GM18508 (cell line): ENCODE results near the gene RBM48.
"Not testable (repeated sequence)": the region's sequence is repeated elsewhere in the genome, so short reads cannot be mapped to it uniquely, and the experiment has no call there.

Source experiments
- ATAC-seq: cut with Tn5 transposase; IDR thresholded peaks from one replicate; pipeline ENCODE4 v1.9.1; 2021; ENCODE audit warnings: moderate number of reproducible peaks; ENCODE audit not compliant: insufficient read depth, unreplicated experiment

The RBM48 gene

DNA sequence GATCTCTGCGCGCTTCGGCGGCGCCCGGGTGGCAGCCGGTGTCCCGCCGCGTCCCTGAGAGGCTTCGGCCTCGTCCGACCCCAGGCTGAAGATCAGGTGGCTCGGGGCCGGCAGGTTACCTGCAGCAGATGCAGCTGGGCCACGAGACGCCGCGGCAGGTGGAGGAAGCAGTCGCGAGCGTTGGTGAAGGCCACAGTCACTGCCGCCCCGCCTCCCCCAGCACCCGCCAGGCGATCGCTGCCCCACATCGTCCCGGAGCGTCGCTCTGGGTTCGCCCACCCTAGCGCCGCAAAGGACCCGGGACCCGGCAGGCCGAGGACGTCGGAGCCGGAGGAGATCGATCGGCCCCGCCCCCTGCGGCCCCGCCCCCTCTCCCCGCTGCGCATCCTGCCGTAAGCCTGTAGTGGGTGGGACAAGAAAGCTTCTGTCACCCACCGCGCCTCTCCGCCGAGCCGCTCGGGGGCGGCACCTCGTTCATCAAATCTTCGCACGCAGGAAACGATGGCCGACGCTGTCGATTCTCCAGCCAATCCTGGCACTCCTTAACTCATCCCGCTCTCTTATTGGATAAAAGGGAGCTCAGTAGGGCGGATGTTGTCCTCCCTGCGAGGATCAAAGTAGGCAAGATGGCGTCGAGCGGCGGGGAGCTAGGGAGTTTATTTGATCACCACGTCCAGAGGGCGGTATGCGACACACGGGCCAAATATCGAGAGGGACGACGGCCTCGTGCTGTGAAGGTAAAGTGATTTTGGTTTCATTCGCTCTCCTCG lies at the start of gene RBM48, which contains the start of gene PEX1:
Gene RBM48 (plus strand): TSS at position 608 of the 770 bp plus-strand sequence. CDS start 19 bp downstream, at position 627.
Gene PEX1 (minus strand): TSS at position 333 of the 770 bp plus-strand sequence. CDS start 85 bp downstream, at position 248.
- peak; percentile 97 for ATAC-seq

DNA sequence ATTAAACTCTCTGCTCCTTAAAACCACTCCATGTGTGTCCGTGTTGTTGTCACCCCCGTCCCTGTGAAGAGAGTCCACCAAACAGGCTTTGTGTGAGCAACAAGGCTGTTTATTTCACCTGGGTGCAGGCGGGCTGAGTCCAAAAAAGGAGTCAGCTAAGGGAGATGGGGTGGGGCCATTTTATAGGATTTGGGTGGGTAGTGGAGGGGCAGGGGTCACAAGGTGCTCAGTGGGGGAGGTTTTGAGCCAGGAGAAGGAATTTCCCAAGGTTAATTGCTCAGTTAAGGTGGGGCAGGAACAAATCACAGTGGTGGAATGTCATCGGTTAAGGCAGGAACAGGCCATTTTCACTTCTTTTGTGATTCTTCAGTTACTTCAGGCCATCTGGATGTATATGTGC lies 49.4 kb upstream of the RBM48 start:
- not testable (repeated sequence) for ATAC-seq

DNA sequence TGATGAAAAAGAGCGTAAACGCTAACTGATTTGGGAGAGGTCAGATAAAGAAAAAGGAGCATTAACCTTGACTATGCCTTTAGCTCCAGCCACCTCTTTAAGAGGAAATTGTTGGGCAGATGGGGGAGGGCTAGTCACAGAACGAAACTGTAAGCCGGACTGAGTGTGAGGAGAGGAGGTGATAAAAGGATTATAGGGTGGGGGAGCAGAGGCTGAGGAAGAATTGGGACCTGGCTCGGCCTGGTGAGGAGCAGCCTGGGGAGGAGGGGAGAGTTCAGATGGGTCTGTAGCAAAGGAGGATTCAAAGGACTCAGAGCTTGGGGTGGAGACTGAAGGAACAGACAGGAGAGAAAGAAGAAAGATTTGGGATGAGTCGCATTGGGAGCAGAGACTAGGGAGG lies 45.0 kb upstream of the RBM48 start:
- not testable (repeated sequence) for ATAC-seq

DNA sequence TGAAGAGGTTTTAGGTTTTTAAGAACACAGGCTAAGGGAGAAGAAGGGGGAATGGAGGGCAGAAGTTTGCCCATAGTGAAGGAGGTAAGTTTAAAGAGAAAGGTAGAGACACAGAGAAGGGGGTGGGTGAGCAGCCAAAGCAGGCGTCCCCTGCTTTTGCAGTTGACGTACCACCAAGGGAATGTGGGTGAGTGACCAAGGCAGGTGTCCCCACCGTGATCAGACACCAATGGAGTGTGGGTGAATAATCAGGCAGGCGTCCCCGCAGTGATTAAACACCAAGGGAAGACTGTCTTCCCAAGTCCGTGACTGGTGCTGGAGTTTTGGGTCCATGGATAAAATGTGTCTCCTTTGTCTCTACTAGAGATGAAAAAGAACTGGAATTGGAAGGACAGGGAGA lies 44.4 kb upstream of the RBM48 start:
- not testable (repeated sequence) for ATAC-seq

DNA sequence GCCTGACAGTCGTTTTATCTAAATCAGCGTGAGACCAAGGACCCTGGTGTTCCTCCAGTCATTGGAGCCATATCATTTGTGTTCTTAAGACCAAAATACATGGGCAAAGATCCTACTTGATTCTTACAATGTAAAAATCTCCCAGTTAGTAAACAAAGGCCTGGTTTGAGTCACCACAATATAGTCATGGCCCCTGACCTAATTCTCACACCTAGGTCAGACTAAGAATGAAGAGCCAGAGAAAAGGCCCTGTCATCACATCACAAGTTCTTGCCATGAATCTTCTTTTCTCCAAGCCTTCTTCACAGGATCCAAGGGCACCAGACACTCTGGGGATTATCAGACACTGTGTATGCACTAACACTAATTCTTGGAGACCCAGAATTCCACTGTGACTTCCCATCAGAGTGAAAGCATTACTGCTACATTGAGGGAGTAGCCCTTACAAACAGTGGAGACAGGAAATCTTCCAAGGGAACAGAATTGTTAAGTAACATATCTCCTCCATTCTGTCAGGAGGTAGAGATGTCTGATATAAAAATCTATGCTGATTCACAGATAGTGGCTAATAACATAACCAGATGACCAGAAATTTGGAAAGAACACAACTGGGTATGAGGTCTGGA lies 43.2 kb upstream of the RBM48 start:
- no peak for ATAC-seq

DNA sequence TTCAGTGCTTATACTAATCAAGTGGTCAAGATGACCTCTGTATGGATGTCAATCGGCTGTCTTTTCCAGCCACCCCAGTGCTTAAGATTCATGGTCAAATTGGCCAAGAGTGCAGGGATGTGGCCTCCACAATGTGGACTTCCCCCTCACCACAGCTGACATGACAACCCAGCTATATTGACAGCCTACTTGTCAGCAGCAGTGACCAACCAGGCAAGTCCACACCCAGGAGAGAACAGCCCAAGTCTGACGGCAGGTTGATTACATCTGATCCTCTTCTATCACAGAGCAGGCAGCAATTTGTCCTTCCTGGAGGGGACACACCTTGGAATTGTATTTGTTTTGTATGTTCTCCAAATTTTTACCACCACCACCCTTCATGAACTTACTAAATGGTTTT lies 42.6 kb upstream of the RBM48 start:
- no peak for ATAC-seq

DNA sequence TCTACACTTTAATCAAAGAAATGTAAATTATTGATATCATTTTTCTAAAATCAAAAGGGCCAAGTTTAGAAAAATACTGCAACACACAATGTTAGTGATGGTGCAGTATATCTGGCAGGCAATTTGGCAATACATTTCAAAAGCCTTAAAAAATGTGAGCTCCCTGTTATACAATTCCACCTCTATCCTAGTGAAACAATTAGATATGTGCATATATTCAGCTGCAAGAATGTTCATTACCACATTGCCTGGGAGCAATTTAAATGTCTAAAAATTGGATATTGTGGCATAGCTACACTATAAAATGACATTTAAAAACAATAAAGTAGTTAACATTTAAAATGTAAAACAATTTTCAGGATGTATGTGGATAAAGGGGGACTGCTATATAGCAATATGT lies 40.8 kb upstream of the RBM48 start:
- no peak for ATAC-seq

DNA sequence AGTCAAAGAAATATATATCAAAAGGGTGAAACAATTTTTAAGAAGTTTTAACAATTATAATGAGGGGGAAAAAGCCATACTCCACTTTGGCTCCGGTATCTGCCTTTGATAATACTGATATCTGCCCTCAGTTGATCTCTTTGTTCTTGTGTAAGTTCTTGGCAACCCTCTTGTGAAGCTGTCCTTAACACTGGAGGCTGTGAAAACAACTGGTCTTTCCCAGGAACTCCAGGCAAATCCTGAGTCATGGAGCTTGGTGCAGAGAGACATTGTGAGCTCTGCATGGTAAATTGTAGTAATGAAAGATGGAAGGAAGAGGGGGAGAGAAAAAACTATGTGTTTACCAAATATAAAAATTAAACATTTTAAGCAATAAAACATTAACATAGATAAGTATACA lies 39.0 kb upstream of the RBM48 start:
- ATAC-seq: no peak

DNA sequence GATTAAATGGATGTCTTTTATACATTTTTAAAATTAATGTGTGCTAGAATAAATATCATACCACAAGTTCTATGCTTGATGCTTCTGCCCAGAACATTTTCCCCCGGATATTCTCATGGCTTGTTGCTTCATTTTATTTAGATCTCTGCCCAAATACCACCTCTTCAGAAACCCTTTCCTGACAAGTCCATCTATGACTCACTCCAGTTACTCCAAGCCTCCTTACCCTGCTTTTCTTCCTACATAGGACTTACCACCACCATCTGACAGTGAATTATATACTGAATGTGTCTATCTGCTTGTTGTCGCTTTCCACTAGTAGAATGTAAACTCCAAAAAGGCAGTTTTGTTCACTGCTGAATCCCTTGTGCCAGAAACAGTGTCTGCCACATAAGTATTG lies 31.7 kb upstream of the RBM48 start:
- no peak for ATAC-seq

DNA sequence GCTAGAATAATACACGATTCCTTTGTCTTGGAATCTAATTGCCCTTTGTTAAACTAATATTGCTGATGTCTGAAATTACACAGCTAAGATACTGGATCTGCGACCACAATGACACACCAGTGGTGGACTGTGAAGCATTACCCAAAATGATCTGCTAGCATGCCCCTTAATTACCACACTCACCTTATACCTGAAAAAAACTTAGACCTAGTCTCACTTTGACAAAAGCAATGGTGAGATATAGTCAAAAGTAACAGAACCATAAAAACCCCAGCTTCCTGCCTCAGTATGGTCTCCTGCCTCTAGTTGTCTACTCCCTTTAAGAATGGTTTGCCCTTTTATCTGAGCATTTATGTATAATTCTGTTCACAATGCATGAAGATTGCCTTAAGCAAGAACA lies 30.0 kb upstream of the RBM48 start:
- no peak for ATAC-seq

DNA sequence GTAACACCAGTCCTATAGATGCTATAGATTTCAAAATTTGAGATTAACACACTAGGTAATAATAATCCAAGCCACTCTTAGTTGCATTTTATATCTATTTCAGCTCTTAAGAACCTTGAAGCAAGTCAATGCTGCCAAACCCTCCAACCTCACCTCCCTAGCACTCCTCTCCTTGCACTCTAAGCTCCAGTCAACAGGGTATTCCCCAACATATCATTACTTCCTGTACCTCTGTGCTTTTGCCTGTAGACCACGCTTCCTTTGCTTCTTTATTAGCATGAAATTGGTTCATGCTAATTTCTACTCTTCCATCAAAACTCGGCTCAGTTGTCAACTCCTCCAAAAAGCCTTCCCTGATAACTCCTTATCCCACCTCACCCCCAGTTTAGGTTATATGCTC lies 24.8 kb upstream of the RBM48 start:
- ATAC-seq: no peak

DNA sequence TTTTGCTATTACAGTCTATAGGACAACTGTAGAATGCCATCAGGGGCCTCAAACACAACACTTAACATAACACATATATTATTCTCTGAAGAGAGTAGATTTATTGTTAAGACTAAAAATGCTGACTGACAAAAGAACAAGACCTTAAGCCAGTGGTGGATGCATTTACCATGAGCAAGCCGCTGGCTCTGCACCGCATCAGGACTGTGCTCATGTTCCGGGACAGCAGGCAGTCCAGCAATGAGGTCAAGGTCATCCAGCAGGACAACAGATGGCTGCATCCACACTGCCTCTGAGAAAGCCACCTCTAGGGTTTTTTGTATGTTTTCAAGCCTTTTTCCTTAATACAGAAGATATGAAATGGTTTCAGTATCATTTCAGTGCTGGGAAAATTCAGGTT lies 24.0 kb upstream of the RBM48 start:
- ATAC-seq: no peak

DNA sequence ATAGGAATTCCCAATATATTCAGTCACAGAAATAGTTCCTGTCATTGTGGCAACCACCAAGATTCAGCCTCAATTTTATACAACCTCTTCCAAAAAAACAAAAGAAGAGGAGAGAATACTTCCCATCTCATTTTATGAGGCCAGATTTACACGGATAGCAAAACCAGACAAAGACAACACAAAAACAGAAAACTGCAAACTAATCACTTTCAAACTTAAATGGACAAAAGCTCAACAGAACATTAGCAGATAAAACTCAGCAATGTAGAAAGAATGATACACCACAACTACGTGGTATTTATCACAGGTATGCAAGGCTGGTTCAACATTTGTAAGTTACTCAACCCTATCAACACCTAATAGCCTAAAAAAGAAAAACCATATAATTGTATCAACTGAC lies 22.2 kb upstream of the RBM48 start:
- ATAC-seq: no peak

DNA sequence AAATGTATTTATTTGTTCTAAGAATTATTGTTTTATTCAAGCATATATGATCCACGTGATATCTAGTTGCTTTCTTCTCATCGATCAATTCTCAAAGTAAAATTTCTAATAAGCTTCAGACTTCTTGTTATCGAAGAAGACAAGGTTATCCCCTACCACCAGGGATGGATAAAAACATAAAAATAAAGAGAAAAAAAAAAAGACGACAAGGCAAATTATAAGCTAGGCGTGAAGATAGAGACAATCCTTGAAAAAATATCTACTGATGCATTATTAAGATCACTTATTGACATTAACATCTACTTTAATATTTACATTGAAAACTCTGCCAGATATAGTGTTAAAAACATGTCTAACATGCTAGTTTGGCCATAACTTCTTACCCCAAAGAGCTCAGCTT lies 19.6 kb upstream of the RBM48 start:
- ATAC-seq: no peak

DNA sequence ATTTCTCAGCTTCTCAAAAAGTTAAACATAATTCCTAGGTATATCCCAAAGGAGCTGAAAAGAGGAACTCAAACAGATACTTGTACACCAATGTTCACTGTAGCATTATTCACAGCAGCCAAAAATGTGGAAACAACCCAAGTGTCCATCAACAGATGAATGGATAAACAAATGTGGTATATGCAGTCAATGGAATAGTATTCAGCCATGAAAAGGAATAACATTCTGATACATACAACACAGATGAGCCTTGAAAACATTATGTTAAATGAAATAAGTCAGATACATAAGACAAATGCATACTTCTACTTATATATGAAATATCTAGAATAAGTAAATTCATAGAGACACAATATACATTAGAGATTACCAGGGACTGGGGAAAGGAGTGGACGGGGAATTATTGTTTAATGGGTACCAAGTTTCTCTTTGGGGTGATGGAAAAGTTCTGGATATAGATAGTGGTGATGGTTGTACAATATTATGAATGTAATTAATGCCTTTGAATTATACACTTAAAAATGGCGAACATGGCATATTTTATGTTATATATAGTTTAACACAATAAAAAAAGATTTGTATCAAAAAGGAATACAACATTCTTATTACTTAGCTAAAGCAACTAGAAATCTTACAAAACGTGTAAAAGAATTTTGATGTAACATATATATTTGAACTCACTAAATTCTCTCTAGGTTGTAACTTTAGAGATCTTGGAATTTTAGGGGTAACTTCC lies 15.3 kb upstream of the RBM48 start:
- no peak for ATAC-seq

DNA sequence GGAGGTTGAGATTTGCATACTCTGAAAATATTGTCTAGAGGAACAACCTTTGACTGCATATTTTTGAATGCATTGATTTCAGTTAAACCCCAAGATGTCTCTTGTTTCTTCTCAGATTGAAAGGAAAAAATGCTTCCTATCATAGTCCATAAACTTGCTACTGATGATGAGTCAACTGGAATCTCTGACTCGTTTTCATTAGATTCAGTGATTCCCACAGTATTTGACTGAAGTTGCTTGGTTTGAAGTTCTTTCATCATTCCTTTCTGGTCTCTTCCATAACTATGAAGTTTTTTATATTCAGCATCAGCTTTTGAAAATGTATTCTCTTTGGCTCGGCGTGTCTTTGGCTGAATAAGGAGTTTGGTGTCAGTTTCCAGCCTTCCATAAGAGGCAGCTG lies 11.0 kb upstream of the RBM48 start:
- no peak for ATAC-seq

DNA sequence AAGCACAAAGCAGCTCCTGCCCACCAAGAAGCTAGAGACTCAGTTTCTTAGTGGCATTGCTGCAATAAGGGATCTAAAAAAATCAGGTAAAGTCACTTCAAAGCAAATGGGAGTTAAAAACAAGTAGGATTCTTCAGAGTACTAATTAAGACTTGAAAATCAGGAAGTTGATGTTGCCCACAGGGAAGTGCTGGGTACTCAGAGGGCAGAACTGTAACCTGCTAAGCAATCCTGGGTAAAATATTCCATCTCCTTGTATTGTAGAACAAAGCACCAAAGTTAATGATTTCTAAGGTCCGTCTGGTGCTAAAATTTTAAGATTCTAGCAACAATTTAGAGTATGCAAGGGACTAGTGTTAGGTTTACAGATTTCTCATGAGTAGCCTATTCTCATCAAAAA lies 8.6 kb upstream of the RBM48 start:
- no peak for ATAC-seq

DNA sequence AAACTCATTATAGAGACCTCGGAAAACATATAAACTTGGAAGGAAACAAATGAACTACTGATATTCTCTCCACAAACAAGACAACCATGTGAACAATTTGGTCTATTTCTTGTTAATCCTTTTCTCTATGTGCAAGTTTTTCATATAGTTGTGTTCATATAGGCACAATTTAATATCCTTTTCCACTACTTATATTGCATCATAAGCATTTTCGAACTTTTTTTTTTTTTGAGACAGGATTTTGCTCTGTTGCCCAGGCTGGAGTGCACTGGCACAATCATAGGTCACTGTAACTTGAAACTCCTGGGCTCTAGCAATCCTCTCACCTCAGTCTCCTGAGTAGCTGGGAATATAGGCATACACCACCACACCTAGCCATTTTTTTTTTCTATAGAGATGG lies 5.5 kb upstream of the RBM48 start:
- ATAC-seq: no peak

DNA sequence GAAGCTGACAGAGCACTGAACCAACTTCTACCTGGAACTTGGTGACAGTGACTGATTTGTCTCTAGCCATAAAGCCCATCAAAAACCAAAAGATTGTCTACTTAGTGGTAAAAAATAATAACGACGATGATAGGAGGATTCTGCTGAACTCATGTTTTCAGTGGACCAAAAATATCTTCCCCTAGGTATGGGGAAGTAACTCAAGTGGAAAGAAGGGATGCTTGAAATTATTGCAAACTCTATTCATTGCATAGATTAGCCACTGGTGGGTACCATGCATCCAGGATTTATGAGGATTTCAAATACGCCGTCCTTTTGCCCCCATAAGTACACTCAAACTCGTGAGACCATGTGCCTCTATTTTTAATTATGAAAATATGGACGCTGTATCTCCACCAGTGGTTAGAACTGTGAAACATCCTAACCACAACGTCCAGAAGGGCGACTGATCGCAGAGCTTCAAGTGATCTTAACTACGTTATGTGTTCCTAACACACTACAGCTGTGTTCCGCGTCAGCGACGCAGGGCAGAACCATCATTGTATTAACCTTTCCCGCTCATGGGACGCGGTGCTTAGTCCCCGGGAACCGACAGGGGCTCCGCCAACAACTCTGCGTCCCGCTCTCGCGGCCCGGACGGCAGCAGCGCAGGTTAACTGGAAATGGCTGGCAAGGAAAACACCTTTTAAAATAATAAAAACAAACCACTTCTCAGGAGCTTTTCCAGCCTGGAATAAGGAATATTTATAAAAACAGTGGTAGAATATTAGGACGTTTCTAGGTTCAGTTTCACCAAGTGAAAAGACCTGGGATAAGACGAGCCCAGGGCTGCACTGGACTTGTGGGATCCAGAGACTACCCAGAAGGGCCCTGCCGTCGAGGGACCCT lies 1.1 kb upstream of the RBM48 start:
- no peak for ATAC-seq

DNA sequence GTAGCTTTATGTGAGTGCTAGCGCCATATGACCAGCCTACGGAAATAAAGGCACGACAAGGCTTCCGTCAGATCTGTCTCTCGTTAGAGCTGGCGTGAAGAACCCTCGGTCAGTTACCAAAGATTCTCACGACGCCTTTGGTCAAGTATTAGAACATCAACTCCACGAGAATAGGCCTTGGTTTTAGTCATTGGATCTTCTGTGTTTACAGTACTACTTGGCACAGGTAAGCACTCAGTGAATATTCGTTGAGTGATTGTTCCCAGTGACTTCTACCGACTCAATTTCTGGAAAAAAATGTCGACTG lies 316 bp downstream of the RBM48 start:
- no peak for ATAC-seq

DNA sequence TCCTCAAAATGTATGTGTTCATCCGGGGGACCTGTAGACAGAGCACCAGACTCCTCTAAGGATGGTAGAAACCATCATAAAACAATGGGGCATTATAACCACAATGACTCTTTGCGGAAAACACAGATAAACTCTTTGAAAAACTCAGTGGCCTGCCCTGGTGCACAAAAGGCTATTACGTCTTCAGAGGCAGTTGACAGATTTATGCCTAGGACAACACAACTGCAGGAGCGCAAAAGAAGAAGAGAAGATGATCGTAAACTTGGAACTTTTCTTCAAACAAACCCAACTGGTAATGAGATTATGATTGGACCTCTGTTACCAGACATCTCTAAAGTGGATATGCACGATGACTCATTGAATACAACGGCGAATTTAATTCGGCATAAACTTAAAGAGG lies 6.0 kb downstream of the RBM48 start:
- ATAC-seq: no peak
